GM12872 (cell line): ENCODE results near the gene EHD4.

Source experiments
- CTCF ChIP-seq: IDR thresholded peaks from 3 replicates; pipeline ENCODE4 v1.5.1; 2011; ENCODE audit warnings: low read depth, mild to moderate bottlenecking, low read length, moderate library complexity; ENCODE audit not compliant: insufficient read depth

EHD4 gene

DNA sequence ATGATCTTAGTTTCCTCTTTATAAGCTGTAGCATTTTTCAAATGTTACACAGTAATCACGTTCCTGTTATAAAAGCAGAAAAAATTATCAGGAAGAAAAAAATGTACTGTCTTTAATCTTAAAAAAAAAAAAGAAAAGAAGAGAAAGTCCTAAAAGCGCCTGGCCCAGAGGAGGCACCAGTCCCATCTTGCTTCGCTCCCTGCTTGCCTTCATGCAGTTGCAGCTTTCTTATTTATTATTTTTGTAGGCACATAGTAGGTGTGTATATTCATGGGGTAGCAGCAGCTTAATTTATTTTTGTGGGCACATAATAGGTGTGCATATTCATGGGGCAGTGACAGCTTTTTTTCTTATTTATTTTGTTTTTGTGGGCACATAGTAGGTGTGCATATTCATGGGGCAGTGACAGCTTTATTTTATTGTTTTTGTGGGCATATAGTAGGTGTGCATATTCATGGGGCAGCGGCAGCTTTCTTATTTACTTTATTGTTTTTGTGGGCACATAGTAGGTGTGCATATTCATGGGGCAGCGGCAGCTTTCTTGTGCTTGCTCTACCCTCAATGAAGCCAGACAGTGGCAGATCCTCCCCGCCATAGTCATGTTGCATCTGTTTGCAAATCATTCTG lies 5.5 kb upstream of the EHD4 start:
- no peak for TF ChIP-seq CTCF

GRCh38 chr15:41975669-41976068 lies 3.3 kb upstream of the EHD4 start:
- TF ChIP-seq CTCF = no peak

GRCh38 chr15:41974041-41974440 lies 1.7 kb upstream of the EHD4 start:
- TF ChIP-seq CTCF = no peak

- no peak for TF ChIP-seq CTCF
These were observed 483 bp downstream of the EHD4 start for GRCh38 chr15:41971895-41972252.

- TF ChIP-seq CTCF = no peak
These were observed 1.1 kb downstream of the EHD4 start for GRCh38 chr15:41971089-41971894.

- no peak for TF ChIP-seq CTCF
These were observed 1.9 kb downstream of the EHD4 start for GRCh38 chr15:41970456-41970855.

- TF ChIP-seq CTCF = no peak
These were observed 2.4 kb downstream of the EHD4 start for GRCh38 chr15:41969851-41970431.
